GM12864 (cell line): ENCODE data around the gene SOX8.

Source experiments
- DNase-seq: peaks from one replicate; pipeline ENCODE4 v3.0.0-alpha.2; 2011; ENCODE audit warnings: low read depth
- H3K4me3 ChIP-seq: 2 replicates; pipeline ENCODE4 v1.5.1; 2011; ENCODE audit warnings: mild to moderate bottlenecking, low read depth, low read length, control low read depth
- CTCF ChIP-seq: IDR thresholded peaks from 2 replicates; pipeline ENCODE4 v1.5.1; 2011; ENCODE audit warnings: low read depth, mild to moderate bottlenecking, moderate library complexity, low read length, control low read depth, inconsistent platforms; ENCODE audit errors: missing control alignments

Gene SOX8

DNA sequence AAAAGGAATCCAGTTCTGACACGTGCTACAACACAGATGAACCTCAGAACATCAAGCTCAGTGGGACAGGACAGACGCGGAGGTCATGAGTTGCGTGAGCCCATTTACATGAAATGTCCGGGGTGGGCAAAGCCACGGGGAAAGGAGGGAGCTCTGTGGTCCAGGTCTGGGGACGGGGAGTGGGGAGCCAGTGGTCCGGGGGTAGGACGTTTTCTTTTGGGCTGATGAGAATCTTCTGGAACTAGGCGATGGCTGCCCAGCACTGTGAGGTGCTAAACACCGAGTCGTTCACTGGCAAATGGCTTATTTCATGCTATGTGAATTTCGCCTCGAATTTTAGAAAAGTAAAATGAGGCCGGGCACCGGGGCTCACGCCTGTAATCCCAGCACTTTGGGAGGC lies 8.2 kb upstream of the SOX8 start:
- no peak overlapping the region for H3K4me3 ChIP-seq
- TF ChIP-seq CTCF: no peak
- no peak for DNase-seq

- DNase-seq: no peak
- no peak overlapping the region for H3K4me3 ChIP-seq
- no peak for TF ChIP-seq CTCF
Measured at GRCh38 chr16:974001-974601, 7.5 kb upstream of the SOX8 start.

- DNase-seq: no peak
- no peak overlapping the region for H3K4me3 ChIP-seq
- no peak for TF ChIP-seq CTCF
Measured at GRCh38 chr16:974611-975261, 6.8 kb upstream of the SOX8 start.

DNA sequence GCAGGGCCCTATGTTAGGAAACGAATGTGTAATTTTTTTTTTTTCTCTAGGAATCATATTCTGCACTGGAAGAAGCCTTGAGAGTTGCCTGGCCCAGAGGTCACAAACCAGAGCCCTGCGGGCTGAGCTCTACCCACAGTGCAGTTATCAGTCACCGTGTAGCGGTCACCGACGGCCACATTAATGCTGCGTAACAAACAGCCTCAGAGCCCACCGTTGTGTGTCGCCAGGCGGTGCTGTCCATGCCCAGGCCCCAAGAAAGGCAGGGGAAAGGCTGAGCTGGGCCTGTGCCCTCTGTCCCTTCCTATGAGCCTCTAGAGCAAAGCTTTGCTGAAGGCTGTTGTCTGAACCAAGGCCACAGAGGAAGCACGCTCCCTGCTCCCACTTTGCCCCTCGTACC lies 6.3 kb upstream of the SOX8 start:
- no peak overlapping the region for H3K4me3 ChIP-seq
- DNase-seq: no peak
- no peak for TF ChIP-seq CTCF

- DNase-seq: no peak
- TF ChIP-seq CTCF: no peak
- H3K4me3 ChIP-seq: no peak overlapping the region
Measured at GRCh38 chr16:976389-976931, 5.1 kb upstream of the SOX8 start.

DNA sequence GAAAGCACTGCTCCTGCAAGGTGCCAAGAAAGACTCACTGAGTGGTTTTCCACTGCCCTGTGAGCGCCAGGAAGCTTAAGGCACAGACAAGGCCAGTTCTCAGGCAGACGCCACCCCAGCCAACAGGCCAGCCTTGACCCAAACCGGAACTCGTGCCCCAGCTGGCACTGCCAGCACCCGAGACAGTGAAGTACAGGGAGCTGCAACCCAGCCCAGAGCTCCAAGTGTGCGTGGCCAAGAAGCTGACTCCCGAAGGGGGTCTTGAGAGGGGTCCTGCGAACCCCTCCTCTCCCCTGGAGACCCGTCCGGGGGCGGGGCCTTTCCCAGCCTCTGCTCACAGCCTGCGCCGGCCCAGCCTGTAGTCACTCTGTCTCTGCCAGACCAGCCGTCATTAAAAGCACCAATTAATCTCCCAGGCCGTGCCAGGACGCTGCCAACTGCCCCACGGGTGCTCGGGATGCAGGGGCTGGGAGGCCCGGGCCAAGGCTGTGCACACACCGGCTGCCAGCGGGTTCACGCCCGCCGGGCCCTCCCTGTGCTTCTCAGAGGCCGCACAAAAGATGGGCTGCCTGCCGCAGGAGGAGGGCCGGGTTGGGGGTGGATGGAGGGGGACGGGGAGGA lies 4.4 kb upstream of the SOX8 start:
- TF ChIP-seq CTCF: no peak
- no peak for DNase-seq
- H3K4me3 ChIP-seq: no peak overlapping the region
